ENCODE data around the gene SBK3. TPM values are rescaled to one million over a fixed set of nuclear protein-coding genes. Genes with fewer than 3 reads are reported as not detected.

Gene SBK3
- total and polyA plus RNA-seq, 4 donors = 0.11 to 0.17 TPM; not detected in 2

- no peaks in the 10 kb centered on the region for H3K9me3 ChIP-seq (ENCODE audit: control insufficient read depth, insufficient read depth, low read length)
- no peak overlapping the region for H3K4me3 ChIP-seq (ENCODE audit: low read depth, low read length)
- H3K36me3 ChIP-seq (ENCODE audit: control insufficient read depth, insufficient read depth, low read length) = no peaks in the 10 kb centered on the region
- H3K27me3 ChIP-seq (ENCODE audit: control insufficient read depth, insufficient read depth, low read length) = no peaks in the 10 kb centered on the region
- 75% methylated on average over 4 of the region's 5 CpGs for WGBS (ENCODE audit: insufficient coverage)
- no peak overlapping the region for H3K27ac ChIP-seq (ENCODE audit: low read depth, low read length)
- no peak for DNase-seq (ENCODE audit: low read depth in 4 of 6, low spot score in 6 of 6)
- no peaks in the 10 kb centered on the region for H3K4me1 ChIP-seq (ENCODE audit: control insufficient read depth, insufficient read depth, low read length)
Measured at GRCh38 chr19:55543567-55543966, 1.8 kb downstream of the SBK3 start.

GRCh38 chr19:55542292-55542855 is 3.0 kb downstream of the SBK3 start:
- no peaks in the 10 kb centered on the region for H3K4me1 ChIP-seq (ENCODE audit: control insufficient read depth, insufficient read depth, low read length)
- no peaks in the 10 kb centered on the region for H3K9me3 ChIP-seq (ENCODE audit: control insufficient read depth, insufficient read depth, low read length)
- no peak overlapping the region for H3K4me3 ChIP-seq (ENCODE audit: low read depth, low read length)
- WGBS (ENCODE audit: insufficient coverage) = 85% methylated on average over 7 of the region's 7 CpGs
- H3K36me3 ChIP-seq (ENCODE audit: control insufficient read depth, insufficient read depth, low read length) = no peaks in the 10 kb centered on the region
- H3K27me3 ChIP-seq (ENCODE audit: control insufficient read depth, insufficient read depth, low read length) = no peaks in the 10 kb centered on the region
- DNase-seq (ENCODE audit: low read depth in 4 of 6, low spot score in 6 of 6) = no peak
- H3K27ac ChIP-seq (ENCODE audit: low read depth, low read length) = no peak overlapping the region

- no peaks in the 10 kb centered on the region for H3K9me3 ChIP-seq (ENCODE audit: control insufficient read depth, insufficient read depth, low read length)
- WGBS (ENCODE audit: insufficient coverage) = 80% methylated on average over 19 of the region's 19 CpGs
- H3K4me3 ChIP-seq (ENCODE audit: low read depth, low read length) = no peak overlapping the region
- no peaks in the 10 kb centered on the region for H3K27me3 ChIP-seq (ENCODE audit: control insufficient read depth, insufficient read depth, low read length)
- no peaks in the 10 kb centered on the region for H3K36me3 ChIP-seq (ENCODE audit: control insufficient read depth, insufficient read depth, low read length)
- H3K4me1 ChIP-seq (ENCODE audit: control insufficient read depth, insufficient read depth, low read length) = no peaks in the 10 kb centered on the region
- DNase-seq (ENCODE audit: low read depth in 4 of 6, low spot score in 6 of 6) = no peak
- no peak overlapping the region for H3K27ac ChIP-seq (ENCODE audit: low read depth, low read length)
Measured at GRCh38 chr19:55541091-55541490, 4.3 kb downstream of the SBK3 start.

- Histone ChIP-seq H3K4me3 (ENCODE audit: low read depth, low read length) (no peak overlapping the region), H3K27me3 (ENCODE audit: control insufficient read depth, insufficient read depth, low read length) (no peaks in the 10 kb centered on the region), H3K27ac (ENCODE audit: low read depth, low read length) (no peak overlapping the region), H3K36me3 (ENCODE audit: control insufficient read depth, insufficient read depth, low read length) (no peaks in the 10 kb centered on the region), H3K4me1 (ENCODE audit: control insufficient read depth, insufficient read depth, low read length) (no peaks in the 10 kb centered on the region), H3K9me3 (ENCODE audit: control insufficient read depth, insufficient read depth, low read length) (no peaks in the 10 kb centered on the region)
- WGBS (ENCODE audit: insufficient coverage) = 52% methylated on average over 9 of the region's 10 CpGs
- no peak for DNase-seq (ENCODE audit: low read depth in 4 of 6, low spot score in 6 of 6)
Measured at GRCh38 chr19:55540619-55541018, 4.7 kb downstream of the SBK3 start.

GRCh38 chr19:55539090-55539984 is 6.0 kb downstream of the SBK3 start:
- Histone ChIP-seq H3K27ac (ENCODE audit: low read depth, low read length) (no peak overlapping the region), H3K9me3 (ENCODE audit: control insufficient read depth, insufficient read depth, low read length) (no peaks in the 10 kb centered on the region), H3K36me3 (ENCODE audit: control insufficient read depth, insufficient read depth, low read length) (no peaks in the 10 kb centered on the region), H3K27me3 (ENCODE audit: control insufficient read depth, insufficient read depth, low read length) (no peaks in the 10 kb centered on the region), H3K4me3 (ENCODE audit: low read depth, low read length) (no peak overlapping the region), H3K4me1 (ENCODE audit: control insufficient read depth, insufficient read depth, low read length) (no peaks in the 10 kb centered on the region)
- no peak for DNase-seq (ENCODE audit: low read depth in 4 of 6, low spot score in 6 of 6)
- WGBS (ENCODE audit: insufficient coverage) = 87% methylated on average over 33 of the region's 33 CpGs

GRCh38 chr19:55538132-55538531 is 7.2 kb downstream of the SBK3 start:
- no peak for DNase-seq (ENCODE audit: low read depth in 4 of 6, low spot score in 6 of 6)
- Histone ChIP-seq H3K4me3 (ENCODE audit: low read depth, low read length) (no peak overlapping the region), H3K27me3 (ENCODE audit: control insufficient read depth, insufficient read depth, low read length) (no peaks in the 10 kb centered on the region), H3K36me3 (ENCODE audit: control insufficient read depth, insufficient read depth, low read length) (no peaks in the 10 kb centered on the region), H3K9me3 (ENCODE audit: control insufficient read depth, insufficient read depth, low read length) (no peaks in the 10 kb centered on the region), H3K27ac (ENCODE audit: low read depth, low read length) (no peak overlapping the region), H3K4me1 (ENCODE audit: control insufficient read depth, insufficient read depth, low read length) (no peaks in the 10 kb centered on the region)
- 77% methylated on average over 2 of the region's 5 CpGs for WGBS (ENCODE audit: insufficient coverage)

GRCh38 chr19:55537741-55538111 is 7.6 kb downstream of the SBK3 start:
- no peaks in the 10 kb centered on the region for H3K9me3 ChIP-seq (ENCODE audit: control insufficient read depth, insufficient read depth, low read length)
- H3K27ac ChIP-seq (ENCODE audit: low read depth, low read length) = no peak overlapping the region
- 65% methylated on average over 2 of the region's 5 CpGs for WGBS (ENCODE audit: insufficient coverage)
- no peaks in the 10 kb centered on the region for H3K36me3 ChIP-seq (ENCODE audit: control insufficient read depth, insufficient read depth, low read length)
- H3K4me1 ChIP-seq (ENCODE audit: control insufficient read depth, insufficient read depth, low read length) = no peaks in the 10 kb centered on the region
- no peak overlapping the region for H3K4me3 ChIP-seq (ENCODE audit: low read depth, low read length)
- DNase-seq (ENCODE audit: low read depth in 4 of 6, low spot score in 6 of 6) = no peak
- no peaks in the 10 kb centered on the region for H3K27me3 ChIP-seq (ENCODE audit: control insufficient read depth, insufficient read depth, low read length)

GRCh38 chr19:55536951-55537740 is 8.2 kb downstream of the SBK3 start, which contains the start of gene SBK2:
Gene SBK2 (minus strand): TSS chr19:55537133. CDS start chr19:55536294, 839 bp downstream.
- H3K4me3 ChIP-seq (ENCODE audit: low read depth, low read length) = no peak within 1 kb of the TSS
- H3K27ac ChIP-seq (ENCODE audit: low read depth, low read length) = no peak within 1 kb of the TSS
- H3K4me1 ChIP-seq (ENCODE audit: control insufficient read depth, insufficient read depth, low read length) = no peaks in the 10 kb centered on the region
- DNase-seq (ENCODE audit: low read depth in 4 of 6, low spot score in 6 of 6) = no peak
- H3K36me3 ChIP-seq (ENCODE audit: control insufficient read depth, insufficient read depth, low read length) = no peaks in the 10 kb centered on the region
- no peaks in the 10 kb centered on the region for H3K27me3 ChIP-seq (ENCODE audit: control insufficient read depth, insufficient read depth, low read length)
- no peaks in the 10 kb centered on the region for H3K9me3 ChIP-seq (ENCODE audit: control insufficient read depth, insufficient read depth, low read length)
- 23% methylated on average over 14 of the region's 14 CpGs for WGBS (ENCODE audit: insufficient coverage)

GRCh38 chr19:55536366-55536765 is 9.0 kb downstream of the SBK3 start:
- WGBS (ENCODE audit: insufficient coverage) = 85% methylated on average over 3 of the region's 11 CpGs
- Histone ChIP-seq H3K27me3 (ENCODE audit: control insufficient read depth, insufficient read depth, low read length) (no peaks in the 10 kb centered on the region), H3K27ac (ENCODE audit: low read depth, low read length) (no peak overlapping the region), H3K4me3 (ENCODE audit: low read depth, low read length) (no peak overlapping the region), H3K4me1 (ENCODE audit: control insufficient read depth, insufficient read depth, low read length) (no peaks in the 10 kb centered on the region), H3K9me3 (ENCODE audit: control insufficient read depth, insufficient read depth, low read length) (no peaks in the 10 kb centered on the region), H3K36me3 (ENCODE audit: control insufficient read depth, insufficient read depth, low read length) (no peaks in the 10 kb centered on the region)
- no peak for DNase-seq (ENCODE audit: low read depth in 4 of 6, low spot score in 6 of 6)

Data from spinal cord (tissue), 10 donors.